Thyroid gland (tissue), 4 donors: ENCODE results near the gene NALCN. TPM values are rescaled to one million over a fixed set of nuclear protein-coding genes. Genes with fewer than 3 reads are reported as not detected.

ENCODE experiments used
- DNase-seq, 2 donors: peaks; one replicate each; pipeline ENCODE4 v3.0.0-alpha.2; 2019
- H3K27ac ChIP-seq, 3 donors: fragments of 200-600 bp; sonication (generic); 1 replicate in 2 of 3; 2 replicates in 1 of 3; pipeline ENCODE4 v1.5.1; 2016 to 2019; ENCODE audit warnings: mild to moderate bottlenecking in 1 of 3, moderate library complexity in 1 of 3
- H3K27me3 ChIP-seq: fragments of 200-600 bp; sonication (generic); one replicate; pipeline ENCODE4 v1.5.1; 2019
- H3K36me3 ChIP-seq, 2 donors: fragments of 200-600 bp; sonication (generic); one replicate each; pipeline ENCODE4 v1.5.1; 2016 to 2019
- H3K4me1 ChIP-seq, 2 donors: fragments of 200-600 bp; sonication (generic); one replicate each; pipeline ENCODE4 v1.5.1; 2017 to 2019
- H3K4me3 ChIP-seq, 3 donors: fragments of 200-600 bp; sonication (generic); replicated peaks in 1 of 3; 1 replicate in 2 of 3; 2 replicates in 1 of 3; pipeline ENCODE4 v1.5.1; 2016; ENCODE audit warnings: mild to moderate bottlenecking in 1 of 3
- H3K9me3 ChIP-seq: fragments of 200-600 bp; sonication (generic); one replicate; pipeline ENCODE4 v1.5.1; 2017
- POLR2A ChIP-seq, 2 donors: fragments of 450-650 bp; IDR thresholded peaks; one replicate each; pipeline ENCODE4 v1.6.1; 2017; ENCODE audit warnings: antibody characterized with exemption in 2 of 2, mild to moderate bottlenecking in 2 of 2, moderate library complexity in 1 of 2
- WGBS, 2 donors: methylation state at CpG; one replicate each; pipeline ENCODE4 v1.1.5; 2017; 5-methylcytosine and 5-hydroxymethylcytosine counted together
- intact Hi-C: fragments of 100-400 bp; cut with DNase I; formaldehyde crosslinking; loops from one replicate; pipeline ENCODE4 v1.15.1; 2023
- total RNA-seq, 4 donors: library from RNA; depleted of rRNA; stranded (reverse); fragments of >200 nt; gene quantifications; one replicate each; pipeline ENCODE4 v1.2.3, GENCODE V29; 2016
- TF ChIP-seq, protein P1 (sequence below), 6 experiments: fragments of 200-600 bp in 3 of 6; fragments of 450-650 bp in 3 of 6; sonication (generic) in 3 of 6; IDR thresholded peaks; one replicate each; pipeline ENCODE4 v1.5.1; 2016 to 2019; ENCODE audit warnings: antibody characterized with exemption in 6 of 6, mild to moderate bottlenecking in 2 of 6, inconsistent platforms in 1 of 6, moderate library complexity in 1 of 6

NALCN gene
- total RNA-seq, 4 donors from 2014 or later: 2.3 to 6.4 (median 4.4) TPM

DNA sequence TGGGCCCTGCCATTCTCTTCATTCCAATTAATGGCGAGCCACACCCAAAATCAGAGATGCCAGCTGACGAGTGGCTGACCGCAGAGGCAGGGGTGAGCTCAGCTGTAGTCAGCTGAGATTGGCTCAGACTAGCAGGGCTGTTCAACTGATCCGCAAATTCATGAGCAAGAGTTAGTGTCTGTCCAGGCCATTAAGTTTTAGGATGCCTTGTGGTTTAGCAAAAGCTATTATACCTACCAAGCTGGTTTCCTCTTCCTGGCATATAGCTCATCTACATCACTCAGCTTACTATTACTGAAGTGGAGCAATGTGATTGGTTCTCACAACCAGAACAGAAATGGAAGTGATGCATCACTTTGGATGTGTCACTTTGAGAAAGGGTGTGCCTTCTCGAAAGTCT is 148.7 kb downstream of the NALCN start:
- no peak for DNase-seq
- no peaks in the 10 kb centered on the region for H3K4me1 ChIP-seq
- no peaks in the 10 kb centered on the region for H3K36me3 ChIP-seq
- intact Hi-C loops: no loop called here
- TF ChIP-seq, protein P1, sequence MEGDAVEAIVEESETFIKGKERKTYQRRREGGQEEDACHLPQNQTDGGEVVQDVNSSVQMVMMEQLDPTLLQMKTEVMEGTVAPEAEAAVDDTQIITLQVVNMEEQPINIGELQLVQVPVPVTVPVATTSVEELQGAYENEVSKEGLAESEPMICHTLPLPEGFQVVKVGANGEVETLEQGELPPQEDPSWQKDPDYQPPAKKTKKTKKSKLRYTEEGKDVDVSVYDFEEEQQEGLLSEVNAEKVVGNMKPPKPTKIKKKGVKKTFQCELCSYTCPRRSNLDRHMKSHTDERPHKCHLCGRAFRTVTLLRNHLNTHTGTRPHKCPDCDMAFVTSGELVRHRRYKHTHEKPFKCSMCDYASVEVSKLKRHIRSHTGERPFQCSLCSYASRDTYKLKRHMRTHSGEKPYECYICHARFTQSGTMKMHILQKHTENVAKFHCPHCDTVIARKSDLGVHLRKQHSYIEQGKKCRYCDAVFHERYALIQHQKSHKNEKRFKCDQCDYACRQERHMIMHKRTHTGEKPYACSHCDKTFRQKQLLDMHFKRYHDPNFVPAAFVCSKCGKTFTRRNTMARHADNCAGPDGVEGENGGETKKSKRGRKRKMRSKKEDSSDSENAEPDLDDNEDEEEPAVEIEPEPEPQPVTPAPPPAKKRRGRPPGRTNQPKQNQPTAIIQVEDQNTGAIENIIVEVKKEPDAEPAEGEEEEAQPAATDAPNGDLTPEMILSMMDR (IDR thresholded peaks at IDR 0.05): no peak
- no peak for TF ChIP-seq POLR2A (IDR thresholded peaks at IDR 0.05)
- no peaks in the 10 kb centered on the region for H3K27me3 ChIP-seq
- no peak overlapping the region for H3K27ac ChIP-seq
- H3K9me3 ChIP-seq: no peaks in the 10 kb centered on the region
- no peak overlapping the region for H3K4me3 ChIP-seq
- WGBS, 2 donors: 97% methylated on average over 4 to 5 of the region's 5 CpGs

- no peak overlapping the region for H3K27ac ChIP-seq
- H3K4me3 ChIP-seq: no peak overlapping the region
- no peaks in the 10 kb centered on the region for H3K4me1 ChIP-seq
- no peak for TF ChIP-seq POLR2A (IDR thresholded peaks at IDR 0.05)
- TF ChIP-seq, protein P1 (IDR thresholded peaks at IDR 0.05): no peak
- no peaks in the 10 kb centered on the region for H3K36me3 ChIP-seq
- WGBS, 2 donors: 81 to 83% methylated on average over 3 of the region's 3 CpGs
- H3K27me3 ChIP-seq: no peaks in the 10 kb centered on the region
- no peak for DNase-seq
- no peaks in the 10 kb centered on the region for H3K9me3 ChIP-seq
- intact Hi-C loops: no loop called here
These were observed 150.4 kb downstream of the NALCN start for GRCh38 chr13:101265934-101266333.

- no peak overlapping the region for H3K27ac ChIP-seq
- no peak for TF ChIP-seq POLR2A (IDR thresholded peaks at IDR 0.05)
- TF ChIP-seq, protein P1 (IDR thresholded peaks at IDR 0.05): no peak
- intact Hi-C loops: no loop called here
- no peak for DNase-seq
- no peaks in the 10 kb centered on the region for H3K36me3 ChIP-seq
- H3K27me3 ChIP-seq: no peaks in the 10 kb centered on the region
- no peak overlapping the region for H3K4me3 ChIP-seq
- no peaks in the 10 kb centered on the region for H3K9me3 ChIP-seq
- 65 to 89% methylated on average over 2 of the region's 2 CpGs for WGBS, 2 donors
- H3K4me1 ChIP-seq: no peaks in the 10 kb centered on the region
These were observed 151.4 kb downstream of the NALCN start for GRCh38 chr13:101264931-101265330.

- no peak for TF ChIP-seq POLR2A (IDR thresholded peaks at IDR 0.05)
- TF ChIP-seq, protein P1 (IDR thresholded peaks at IDR 0.05): no peak
- H3K36me3 ChIP-seq: no peaks in the 10 kb centered on the region
- H3K9me3 ChIP-seq: no peaks in the 10 kb centered on the region
- H3K27ac ChIP-seq: no peak overlapping the region
- H3K27me3 ChIP-seq: no peaks in the 10 kb centered on the region
- WGBS, 2 donors: 88 to 92% methylated on average over 2 of the region's 2 CpGs
- no peaks in the 10 kb centered on the region for H3K4me1 ChIP-seq
- intact Hi-C loops: no loop called here
- DNase-seq: no peak
- H3K4me3 ChIP-seq: no peak overlapping the region
These were observed 154.0 kb downstream of the NALCN start for GRCh38 chr13:101262306-101262705.

DNA sequence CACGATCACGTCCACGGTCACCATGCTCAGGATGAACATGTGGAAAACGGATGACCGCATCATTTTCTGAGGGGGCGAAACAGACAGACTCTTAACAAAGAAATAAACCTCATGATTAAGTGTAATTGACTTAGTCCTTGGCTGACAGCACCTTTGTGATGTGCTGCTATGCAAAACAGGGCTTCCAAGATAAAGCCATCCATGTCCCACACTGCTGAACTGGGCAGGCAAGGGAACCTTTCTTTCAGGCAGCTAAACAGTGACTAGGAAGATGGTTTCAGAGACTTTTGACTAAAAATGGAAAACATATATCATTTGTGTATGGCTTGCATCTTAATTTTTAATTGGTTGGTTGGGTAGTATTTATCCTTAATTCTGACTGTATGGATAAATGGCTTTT is 157.8 kb downstream of the NALCN start:
- H3K27me3 ChIP-seq: no peaks in the 10 kb centered on the region
- no peaks in the 10 kb centered on the region for H3K36me3 ChIP-seq
- intact Hi-C loops: no loop called here
- H3K27ac ChIP-seq: no peak overlapping the region
- TF ChIP-seq, protein P1 (IDR thresholded peaks at IDR 0.05): no peak
- no peak for TF ChIP-seq POLR2A (IDR thresholded peaks at IDR 0.05)
- H3K4me3 ChIP-seq: no peak overlapping the region
- DNase-seq: no peak
- H3K4me1 ChIP-seq: no peaks in the 10 kb centered on the region
- WGBS, 2 donors: 87 to 91% methylated on average over 6 of the region's 6 CpGs
- H3K9me3 ChIP-seq: no peaks in the 10 kb centered on the region
